Measurements from ENCODE around the gene SH3RF3. TPM values are rescaled to one million over a fixed set of nuclear protein-coding genes. Genes with fewer than 3 reads are reported as not detected.

The SH3RF3 gene
- total RNA-seq, 2 donors from 2014 or later = 1.4 to 17.0 TPM

DNA sequence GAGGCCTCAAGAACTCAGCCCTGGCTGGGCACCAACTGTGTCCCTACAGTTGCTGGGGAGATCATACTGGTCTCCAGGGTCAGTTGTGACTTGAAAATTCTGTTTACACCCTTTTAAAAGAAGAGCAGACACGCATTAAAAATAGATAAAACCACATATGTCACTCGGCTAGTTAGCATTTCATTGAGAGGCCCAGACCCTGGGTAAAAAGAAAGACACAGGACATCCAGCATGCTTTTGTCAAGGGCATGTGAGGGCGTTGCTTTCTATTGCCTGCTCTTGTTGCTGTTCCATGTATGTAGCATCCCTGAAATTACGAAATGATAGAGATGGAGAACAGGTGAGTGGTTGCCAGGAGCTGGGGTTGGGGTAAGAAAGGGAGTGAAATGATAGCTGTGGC is 390.5 kb downstream of the SH3RF3 start:
- Histone ChIP-seq H3K36me3 (no peaks in the 10 kb centered on the region), H3K9me3 (no peaks in the 10 kb centered on the region), H3K27ac (no peak overlapping the region), H3K4me3 (no peak overlapping the region), H3K4me1 (replicated peaks) (no peaks in the 10 kb centered on the region), H3K27me3 (replicated peaks; ENCODE audit: insufficient read depth) (no peaks in the 10 kb centered on the region)
- TF ChIP-seq POLR2AphosphoS5 (IDR thresholded peaks at IDR 0.05) (no peak), POLR2A (IDR thresholded peaks at IDR 0.05) (no peak), CTCF (IDR thresholded peaks at IDR 0.05) (no peak)
- DNase-seq (ENCODE audit: low spot score) = no peak
- intact Hi-C loops (cut with DNase I) = no loop called here
- WGBS = 74% methylated on average over 4 of the region's 4 CpGs

- DNase-seq (ENCODE audit: low spot score) = no peak
- no peak overlapping the region for H3K27ac ChIP-seq
- 53% methylated on average over 20 of the region's 20 CpGs for WGBS
- TF ChIP-seq POLR2A (IDR thresholded peaks at IDR 0.05) = no peak
- no peak for TF ChIP-seq POLR2AphosphoS5 (IDR thresholded peaks at IDR 0.05)
- no peak for TF ChIP-seq CTCF (IDR thresholded peaks at IDR 0.05)
- H3K9me3 ChIP-seq = no peaks in the 10 kb centered on the region
- H3K36me3 ChIP-seq = no peaks in the 10 kb centered on the region
- intact Hi-C loops (cut with DNase I) = no loop called here
- H3K27me3 ChIP-seq (replicated peaks; ENCODE audit: insufficient read depth) = no peaks in the 10 kb centered on the region
- H3K4me1 ChIP-seq (replicated peaks) = no peaks in the 10 kb centered on the region
- no peak overlapping the region for H3K4me3 ChIP-seq
These were observed 392.4 kb downstream of the SH3RF3 start for GRCh38 chr2:109521233-109522062.

DNA sequence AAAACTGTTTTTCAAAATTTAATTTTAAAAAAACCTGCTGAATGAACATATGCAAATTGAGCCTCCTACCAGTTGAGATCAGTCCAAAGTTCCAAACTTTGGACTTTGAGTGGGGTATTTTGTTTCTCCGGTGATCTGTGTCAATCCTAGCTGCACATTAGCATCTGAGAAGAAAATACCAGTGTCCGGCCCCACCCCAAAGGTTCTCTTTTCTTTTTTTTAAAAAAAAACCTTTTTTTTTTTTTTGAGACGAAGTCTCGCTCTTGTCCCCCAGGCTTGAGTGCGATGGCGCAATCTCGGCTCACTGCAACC is 393.0 kb downstream of the SH3RF3 start:
- WGBS = 93% methylated on average over 7 of the region's 7 CpGs
- intact Hi-C loops (cut with DNase I) = no loop called here
- H3K36me3 ChIP-seq = no peaks in the 10 kb centered on the region
- no peak overlapping the region for H3K4me3 ChIP-seq
- H3K27ac ChIP-seq = no peak overlapping the region
- H3K27me3 ChIP-seq (replicated peaks; ENCODE audit: insufficient read depth) = no peaks in the 10 kb centered on the region
- no peaks in the 10 kb centered on the region for H3K4me1 ChIP-seq (replicated peaks)
- DNase-seq (ENCODE audit: low spot score) = no peak
- H3K9me3 ChIP-seq = no peaks in the 10 kb centered on the region
- TF ChIP-seq POLR2A (IDR thresholded peaks at IDR 0.05) = no peak
- TF ChIP-seq CTCF (IDR thresholded peaks at IDR 0.05) = no peak
- TF ChIP-seq POLR2AphosphoS5 (IDR thresholded peaks at IDR 0.05) = no peak

DNA sequence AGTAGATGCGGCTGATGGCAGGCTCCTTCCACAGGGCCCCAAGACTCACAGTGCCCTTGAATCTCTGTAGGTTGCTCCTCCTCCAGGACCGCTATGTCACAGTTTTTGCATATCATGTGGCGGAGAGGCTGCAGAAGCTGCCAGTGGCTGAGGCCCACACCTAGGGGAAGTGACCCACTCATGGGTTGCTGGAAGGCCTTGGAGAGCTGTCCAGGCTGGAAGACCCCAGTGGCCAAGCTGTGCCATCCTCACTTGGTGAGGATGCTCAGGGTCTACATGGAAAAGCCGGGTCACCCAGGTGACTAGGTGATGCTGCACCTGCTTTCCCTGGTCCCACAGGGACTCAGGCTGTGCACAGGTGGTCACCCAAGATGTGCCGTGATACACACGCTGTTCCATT is 394.1 kb downstream of the SH3RF3 start:
- 79% methylated on average over 6 of the region's 6 CpGs for WGBS
- H3K36me3 ChIP-seq = no peaks in the 10 kb centered on the region
- intact Hi-C loops (cut with DNase I) = no loop called here
- no peak overlapping the region for H3K4me3 ChIP-seq
- no peaks in the 10 kb centered on the region for H3K4me1 ChIP-seq (replicated peaks)
- no peak overlapping the region for H3K27ac ChIP-seq
- H3K9me3 ChIP-seq = no peaks in the 10 kb centered on the region
- no peaks in the 10 kb centered on the region for H3K27me3 ChIP-seq (replicated peaks; ENCODE audit: insufficient read depth)
- DNase-seq (ENCODE audit: low spot score) = no peak
- TF ChIP-seq POLR2AphosphoS5 (IDR thresholded peaks at IDR 0.05) (no peak), CTCF (IDR thresholded peaks at IDR 0.05) (no peak), POLR2A (IDR thresholded peaks at IDR 0.05) (no peak)
